HEK293 (cell line): ENCODE measurements around the gene DUSP16.

ENCODE experiments used
- BCL11A ChIP-seq: fragments of 450-650 bp; formaldehyde crosslinking; IDR thresholded peaks from 2 replicates; pipeline ENCODE4 v1.5.1; 2016; ENCODE audit warnings: low read depth, missing biosample characterization, missing genetic modification characterization
- FEZF1 ChIP-seq: fragments of 450-650 bp; formaldehyde crosslinking; IDR thresholded peaks from 2 replicates; pipeline ENCODE4 v1.5.1; 2016; ENCODE audit warnings: missing biosample characterization, missing genetic modification characterization
- GLI2 ChIP-seq: fragments of 450-650 bp; formaldehyde crosslinking; IDR thresholded peaks from 2 replicates; pipeline ENCODE4; 2017; ENCODE audit warnings: missing biosample characterization, missing genetic modification characterization, low read depth, borderline replicate concordance
- HOXC10 ChIP-seq: sonication (generic); formaldehyde crosslinking; IDR thresholded peaks from 2 replicates; pipeline ENCODE4 v1.8.1; 2023; ENCODE audit warnings: mild to moderate bottlenecking, missing genetic modification reagents
- MZF1 ChIP-seq: fragments of 450-650 bp; formaldehyde crosslinking; IDR thresholded peaks from 2 replicates; pipeline ENCODE4 v1.5.1; 2017; ENCODE audit warnings: missing biosample characterization, missing genetic modification characterization, borderline replicate concordance
- OVOL3 ChIP-seq: fragments of 450-650 bp; formaldehyde crosslinking; IDR thresholded peaks from 2 replicates; pipeline ENCODE4 v1.5.1; 2016; ENCODE audit warnings: missing biosample characterization, missing genetic modification characterization
- SP2 ChIP-seq: fragments of 450-650 bp; formaldehyde crosslinking; IDR thresholded peaks from 2 replicates; pipeline ENCODE4 v1.5.1; 2016; ENCODE audit warnings: missing biosample characterization, missing genetic modification characterization
- ZFP3 ChIP-seq: fragments of 450-650 bp; formaldehyde crosslinking; IDR thresholded peaks from 2 replicates; pipeline ENCODE4 v1.5.1; 2016; ENCODE audit warnings: low read depth, missing biosample characterization, missing genetic modification characterization
- ZNF10 ChIP-seq: fragments of 450-650 bp; formaldehyde crosslinking; IDR thresholded peaks from 2 replicates; pipeline ENCODE4 v1.5.1; 2017; ENCODE audit warnings: missing biosample characterization, missing genetic modification characterization
- ZNF112 ChIP-seq: fragments of 450-650 bp; formaldehyde crosslinking; IDR thresholded peaks from 2 replicates; pipeline ENCODE4 v1.5.0; 2017; ENCODE audit warnings: missing biosample characterization, missing genetic modification characterization
- ZNF157 ChIP-seq: fragments of 450-650 bp; formaldehyde crosslinking; IDR thresholded peaks from 2 replicates; pipeline ENCODE4 v1.5.1; 2016; ENCODE audit warnings: missing biosample characterization, missing genetic modification characterization
- ZNF184 ChIP-seq: fragments of 450-650 bp; IDR thresholded peaks from 2 replicates; pipeline ENCODE4 v1.5.1; 2018; ENCODE audit warnings: missing biosample characterization, mild to moderate bottlenecking, missing genetic modification characterization
- ZNF274 ChIP-seq, 2 experiments: fragments of 200-500 bp in 1 of 2; fragments of 450-650 bp in 1 of 2; sonication (Bioruptor generic) in 1 of 2; formaldehyde crosslinking in 1 of 2; IDR thresholded peaks; 2 replicates each; pipeline versions ENCODE4 v1.5.1 to v1.6.1; 2014 to 2016; ENCODE audit warnings: borderline replicate concordance in 1 of 2, inconsistent platforms in 1 of 2, low read length in 1 of 2, missing biosample characterization in 1 of 2, missing genetic modification characterization in 1 of 2
- ZNF350 ChIP-seq: fragments of 450-650 bp; formaldehyde crosslinking; IDR thresholded peaks from 2 replicates; pipeline ENCODE4 v1.5.0; 2017; ENCODE audit warnings: missing biosample characterization, mild to moderate bottlenecking, missing genetic modification characterization
- ZNF404 ChIP-seq: fragments of 450-650 bp; formaldehyde crosslinking; IDR thresholded peaks from 2 replicates; pipeline ENCODE4 v1.5.1; 2017; ENCODE audit warnings: missing biosample characterization, missing genetic modification characterization
- ZNF529 ChIP-seq: fragments of 450-650 bp; formaldehyde crosslinking; IDR thresholded peaks from 2 replicates; pipeline ENCODE4 v1.5.1; 2017; ENCODE audit warnings: missing genetic modification characterization, missing biosample characterization; ENCODE audit not compliant: insufficient replicate concordance
- ZNF530 ChIP-seq: fragments of 450-650 bp; formaldehyde crosslinking; IDR thresholded peaks from 2 replicates; pipeline ENCODE4 v1.5.1; 2016; ENCODE audit warnings: low read depth, missing biosample characterization, missing genetic modification characterization
- ZNF544 ChIP-seq: fragments of 450-650 bp; formaldehyde crosslinking; IDR thresholded peaks from 2 replicates; pipeline ENCODE4 v1.5.0; 2017; ENCODE audit warnings: missing biosample characterization, missing genetic modification characterization
- ZNF555 ChIP-seq: fragments of 450-650 bp; formaldehyde crosslinking; conservative IDR thresholded peaks from 2 replicates; pipeline ENCODE4 v1.5.1; 2017; ENCODE audit warnings: missing biosample characterization, mild to moderate bottlenecking, missing genetic modification characterization, inconsistent platforms
- ZNF623 ChIP-seq: fragments of 450-650 bp; formaldehyde crosslinking; IDR thresholded peaks from 2 replicates; pipeline ENCODE4 v1.5.1; 2016; ENCODE audit warnings: missing biosample characterization, missing genetic modification characterization
- ZNF624 ChIP-seq: fragments of 450-650 bp; formaldehyde crosslinking; IDR thresholded peaks from 2 replicates; pipeline ENCODE4 v1.5.1; 2017; ENCODE audit warnings: missing biosample characterization, missing genetic modification characterization
- ZNF626 ChIP-seq: fragments of 450-650 bp; sonication (Bioruptor Pico); formaldehyde crosslinking; IDR thresholded peaks from 2 replicates; pipeline ENCODE4 v1.5.1; 2018; ENCODE audit warnings: missing biosample characterization, missing genetic modification characterization, inconsistent platforms
- ZNF664 ChIP-seq: fragments of 450-650 bp; formaldehyde crosslinking; IDR thresholded peaks from 2 replicates; pipeline ENCODE4 v1.5.1; 2016; ENCODE audit warnings: missing biosample characterization, missing genetic modification characterization
- ZNF677 ChIP-seq: fragments of 450-650 bp; IDR thresholded peaks from 2 replicates; pipeline ENCODE4 v1.5.0; 2018; ENCODE audit warnings: missing biosample characterization, mild to moderate bottlenecking, missing genetic modification characterization, moderate library complexity
- ZNF785 ChIP-seq: fragments of 450-650 bp; formaldehyde crosslinking; IDR thresholded peaks from 2 replicates; pipeline ENCODE4 v1.5.1; 2016; ENCODE audit warnings: missing biosample characterization, missing genetic modification characterization
- ZXDB ChIP-seq: fragments of 450-650 bp; formaldehyde crosslinking; IDR thresholded peaks from 2 replicates; pipeline ENCODE4 v1.5.1; 2016; ENCODE audit warnings: missing biosample characterization, missing genetic modification characterization
- TF ChIP-seq, protein P1 (sequence below): fragments of 450-650 bp; formaldehyde crosslinking; IDR thresholded peaks from 2 replicates; pipeline ENCODE4 v1.5.1; 2017; ENCODE audit warnings: missing biosample characterization, mild to moderate bottlenecking, missing genetic modification characterization, moderate library complexity
- TF ChIP-seq, protein P2 (sequence below): fragments of 450-650 bp; formaldehyde crosslinking; IDR thresholded peaks from 2 replicates; pipeline ENCODE4 v1.5.1; 2016; ENCODE audit warnings: missing biosample characterization, missing genetic modification characterization, borderline replicate concordance
- TF ChIP-seq, protein P3 (sequence below): fragments of 450-650 bp; formaldehyde crosslinking; IDR thresholded peaks from 2 replicates; pipeline ENCODE4 v1.5.1; 2016; ENCODE audit warnings: missing biosample characterization, missing genetic modification characterization, borderline replicate concordance
- TF ChIP-seq, protein P4 (sequence below): fragments of 450-650 bp; formaldehyde crosslinking; IDR thresholded peaks from 2 replicates; pipeline ENCODE4 v1.5.1; 2016; ENCODE audit warnings: missing biosample characterization, missing genetic modification characterization
- TF ChIP-seq, protein P5 (sequence below): fragments of 450-650 bp; formaldehyde crosslinking; IDR thresholded peaks from 2 replicates; pipeline ENCODE4 v1.5.1; 2016; ENCODE audit warnings: missing biosample characterization, missing genetic modification characterization

Gene DUSP16

DNA sequence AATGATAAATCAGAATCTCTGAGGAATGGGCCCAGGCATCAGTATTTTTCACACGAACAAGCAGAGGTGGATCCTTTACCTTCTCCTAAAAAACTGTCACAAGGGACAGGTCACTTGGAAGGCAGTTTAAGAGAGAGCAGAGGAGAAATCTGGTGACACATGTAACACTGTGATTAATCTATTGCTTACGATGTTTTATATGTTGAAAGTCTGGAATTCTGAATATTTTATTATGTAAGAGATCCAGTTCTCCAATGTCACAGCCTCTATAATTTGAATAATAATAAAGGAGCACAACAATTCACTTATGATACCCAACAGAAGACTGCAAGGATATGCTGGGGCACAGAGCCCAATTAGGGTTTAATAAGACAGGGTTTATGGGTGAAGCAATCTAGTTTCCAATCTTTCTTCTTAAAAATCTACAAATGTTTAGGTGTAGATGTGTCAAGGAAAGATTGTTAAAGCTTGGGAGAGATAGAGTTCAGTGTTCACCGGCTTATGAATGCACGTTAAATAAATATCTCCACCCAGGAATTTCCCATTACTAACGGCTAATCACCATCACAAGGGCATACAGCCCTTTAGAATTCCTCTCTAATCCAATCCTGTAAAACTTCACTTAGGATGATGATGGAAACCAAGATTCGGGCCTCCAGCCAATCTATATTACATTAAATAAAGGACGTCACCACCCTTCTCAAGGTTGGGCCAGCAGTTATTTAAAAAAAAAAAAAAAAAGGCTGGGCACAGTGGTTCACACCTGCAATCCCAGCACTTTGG, 23.4 kb downstream of the DUSP16 start (continued):
- TF ChIP-seq ZNF350 (tag by site-specific recombination) = no peak
- no peak for TF ChIP-seq BCL11A (tag by site-specific recombination)
- TF ChIP-seq ZNF530 (tag by site-specific recombination) = no peak
- TF ChIP-seq OVOL3 (tag by site-specific recombination) = peak; percentile 68; the same call in 1 of the 2 replicates
- TF ChIP-seq ZNF529 (tag by site-specific recombination) = no peak
- no peak for TF ChIP-seq ZNF274 (IDR thresholded peaks at IDR 0.05; ENCODE audit: low read length)
- TF ChIP-seq ZNF274 (tag by site-specific recombination; IDR thresholded peaks at IDR 0.05; ENCODE audit: borderline replicate concordance) = no peak
- no peak for TF ChIP-seq ZNF555 (tag by site-specific recombination)
- no peak for TF ChIP-seq HOXC10 (CRISPR knock-in tag)
- no peak for TF ChIP-seq GLI2 (tag by site-specific recombination)
- 0 out of 2 replicates have a peak, but pooled peaks have one; percentile 13 for TF ChIP-seq ZNF10 (tag by site-specific recombination)
- TF ChIP-seq ZNF664 (tag by site-specific recombination) = no peak
- no peak for TF ChIP-seq ZNF677 (tag by site-specific recombination)
- TF ChIP-seq ZNF544 (tag by site-specific recombination) = no peak
- TF ChIP-seq, protein P1, sequence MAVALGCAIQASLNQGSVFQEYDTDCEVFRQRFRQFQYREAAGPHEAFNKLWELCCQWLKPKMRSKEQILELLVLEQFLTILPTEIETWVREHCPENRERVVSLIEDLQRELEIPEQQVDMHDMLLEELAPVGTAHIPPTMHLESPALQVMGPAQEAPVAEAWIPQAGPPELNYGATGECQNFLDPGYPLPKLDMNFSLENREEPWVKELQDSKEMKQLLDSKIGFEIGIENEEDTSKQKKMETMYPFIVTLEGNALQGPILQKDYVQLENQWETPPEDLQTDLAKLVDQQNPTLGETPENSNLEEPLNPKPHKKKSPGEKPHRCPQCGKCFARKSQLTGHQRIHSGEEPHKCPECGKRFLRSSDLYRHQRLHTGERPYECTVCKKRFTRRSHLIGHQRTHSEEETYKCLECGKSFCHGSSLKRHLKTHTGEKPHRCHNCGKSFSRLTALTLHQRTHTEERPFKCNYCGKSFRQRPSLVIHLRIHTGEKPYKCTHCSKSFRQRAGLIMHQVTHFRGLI (tag by site-specific recombination) = peak; percentile 59; the same call in 1 of the 2 replicates
- TF ChIP-seq, protein P2, sequence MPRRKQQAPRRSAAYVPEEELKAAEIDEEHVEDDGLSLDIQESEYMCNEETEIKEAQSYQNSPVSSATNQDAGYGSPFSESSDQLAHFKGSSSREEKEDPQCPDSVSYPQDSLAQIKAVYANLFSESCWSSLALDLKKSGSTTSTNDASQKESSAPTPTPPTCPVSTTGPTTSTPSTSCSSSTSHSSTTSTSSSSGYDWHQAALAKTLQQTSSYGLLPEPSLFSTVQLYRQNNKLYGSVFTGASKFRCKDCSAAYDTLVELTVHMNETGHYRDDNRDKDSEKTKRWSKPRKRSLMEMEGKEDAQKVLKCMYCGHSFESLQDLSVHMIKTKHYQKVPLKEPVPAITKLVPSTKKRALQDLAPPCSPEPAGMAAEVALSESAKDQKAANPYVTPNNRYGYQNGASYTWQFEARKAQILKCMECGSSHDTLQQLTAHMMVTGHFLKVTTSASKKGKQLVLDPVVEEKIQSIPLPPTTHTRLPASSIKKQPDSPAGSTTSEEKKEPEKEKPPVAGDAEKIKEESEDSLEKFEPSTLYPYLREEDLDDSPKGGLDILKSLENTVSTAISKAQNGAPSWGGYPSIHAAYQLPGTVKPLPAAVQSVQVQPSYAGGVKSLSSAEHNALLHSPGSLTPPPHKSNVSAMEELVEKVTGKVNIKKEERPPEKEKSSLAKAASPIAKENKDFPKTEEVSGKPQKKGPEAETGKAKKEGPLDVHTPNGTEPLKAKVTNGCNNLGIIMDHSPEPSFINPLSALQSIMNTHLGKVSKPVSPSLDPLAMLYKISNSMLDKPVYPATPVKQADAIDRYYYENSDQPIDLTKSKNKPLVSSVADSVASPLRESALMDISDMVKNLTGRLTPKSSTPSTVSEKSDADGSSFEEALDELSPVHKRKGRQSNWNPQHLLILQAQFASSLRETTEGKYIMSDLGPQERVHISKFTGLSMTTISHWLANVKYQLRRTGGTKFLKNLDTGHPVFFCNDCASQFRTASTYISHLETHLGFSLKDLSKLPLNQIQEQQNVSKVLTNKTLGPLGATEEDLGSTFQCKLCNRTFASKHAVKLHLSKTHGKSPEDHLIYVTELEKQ (tag by site-specific recombination) = no peak
- no peak for TF ChIP-seq ZNF624 (tag by site-specific recombination)
- no peak for TF ChIP-seq FEZF1
- no peak for TF ChIP-seq ZNF112 (tag by site-specific recombination)
- no peak for TF ChIP-seq ZNF626 (tag by site-specific recombination)
- TF ChIP-seq, protein P3, sequence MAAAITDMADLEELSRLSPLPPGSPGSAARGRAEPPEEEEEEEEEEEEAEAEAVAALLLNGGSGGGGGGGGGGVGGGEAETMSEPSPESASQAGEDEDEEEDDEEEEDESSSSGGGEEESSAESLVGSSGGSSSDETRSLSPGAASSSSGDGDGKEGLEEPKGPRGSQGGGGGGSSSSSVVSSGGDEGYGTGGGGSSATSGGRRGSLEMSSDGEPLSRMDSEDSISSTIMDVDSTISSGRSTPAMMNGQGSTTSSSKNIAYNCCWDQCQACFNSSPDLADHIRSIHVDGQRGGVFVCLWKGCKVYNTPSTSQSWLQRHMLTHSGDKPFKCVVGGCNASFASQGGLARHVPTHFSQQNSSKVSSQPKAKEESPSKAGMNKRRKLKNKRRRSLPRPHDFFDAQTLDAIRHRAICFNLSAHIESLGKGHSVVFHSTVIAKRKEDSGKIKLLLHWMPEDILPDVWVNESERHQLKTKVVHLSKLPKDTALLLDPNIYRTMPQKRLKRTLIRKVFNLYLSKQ (tag by site-specific recombination) = no peak
- no peak for TF ChIP-seq ZFP3
- TF ChIP-seq ZNF785 (tag by site-specific recombination) = no peak
- TF ChIP-seq ZXDB (tag by site-specific recombination) = 0 out of 2 replicates have a peak, but pooled peaks have one; percentile 18
- no peak for TF ChIP-seq ZNF184 (tag by site-specific recombination)
- no peak for TF ChIP-seq ZNF623 (tag by site-specific recombination)
- TF ChIP-seq, protein P4, sequence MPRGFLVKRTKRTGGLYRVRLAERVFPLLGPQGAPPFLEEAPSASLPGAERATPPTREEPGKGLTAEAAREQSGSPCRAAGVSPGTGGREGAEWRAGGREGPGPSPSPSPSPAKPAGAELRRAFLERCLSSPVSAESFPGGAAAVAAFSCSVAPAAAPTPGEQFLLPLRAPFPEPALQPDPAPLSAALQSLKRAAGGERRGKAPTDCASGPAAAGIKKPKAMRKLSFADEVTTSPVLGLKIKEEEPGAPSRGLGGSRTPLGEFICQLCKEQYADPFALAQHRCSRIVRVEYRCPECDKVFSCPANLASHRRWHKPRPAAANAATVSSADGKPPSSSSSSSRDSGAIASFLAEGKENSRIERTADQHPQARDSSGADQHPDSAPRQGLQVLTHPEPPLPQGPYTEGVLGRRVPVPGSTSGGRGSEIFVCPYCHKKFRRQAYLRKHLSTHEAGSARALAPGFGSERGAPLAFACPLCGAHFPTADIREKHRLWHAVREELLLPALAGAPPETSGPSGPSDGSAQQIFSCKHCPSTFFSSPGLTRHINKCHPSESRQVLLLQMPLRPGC (tag by site-specific recombination) = no peak
- TF ChIP-seq SP2 (tag by site-specific recombination) = no peak
- TF ChIP-seq, protein P5, sequence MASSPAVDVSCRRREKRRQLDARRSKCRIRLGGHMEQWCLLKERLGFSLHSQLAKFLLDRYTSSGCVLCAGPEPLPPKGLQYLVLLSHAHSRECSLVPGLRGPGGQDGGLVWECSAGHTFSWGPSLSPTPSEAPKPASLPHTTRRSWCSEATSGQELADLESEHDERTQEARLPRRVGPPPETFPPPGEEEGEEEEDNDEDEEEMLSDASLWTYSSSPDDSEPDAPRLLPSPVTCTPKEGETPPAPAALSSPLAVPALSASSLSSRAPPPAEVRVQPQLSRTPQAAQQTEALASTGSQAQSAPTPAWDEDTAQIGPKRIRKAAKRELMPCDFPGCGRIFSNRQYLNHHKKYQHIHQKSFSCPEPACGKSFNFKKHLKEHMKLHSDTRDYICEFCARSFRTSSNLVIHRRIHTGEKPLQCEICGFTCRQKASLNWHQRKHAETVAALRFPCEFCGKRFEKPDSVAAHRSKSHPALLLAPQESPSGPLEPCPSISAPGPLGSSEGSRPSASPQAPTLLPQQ = no peak
- TF ChIP-seq ZNF404 = no peak
- no peak for TF ChIP-seq ZNF157 (tag by site-specific recombination)
- no peak for TF ChIP-seq MZF1 (tag by site-specific recombination)
